ENCODE results near the gene NECAB2. TPM values are rescaled to one million over a fixed set of nuclear protein-coding genes. Genes with fewer than 3 reads are reported as not detected.

The NECAB2 gene
- total and polyA plus RNA-seq, 7 donors, result 0.34 to 3.1 (median 1.8) TPM; not detected in 4

GRCh38 chr16:83958137-83958845 lies 9.8 kb upstream of the NECAB2 start:
- 87 to 88% methylated on average over 21 of the region's 21 CpGs for WGBS, 2 donors

GRCh38 chr16:83958846-83959565 lies 9.0 kb upstream of the NECAB2 start:
- intact Hi-C loops (cut with DNase I), result loop anchor here (5.0 to 10.0 kb wide), 2 partner anchors 228 to 526 kb away; partner anchors contain the start of gene TAF1C
- no peaks in the 10 kb centered on the region for H3K27me3 ChIP-seq
- H3K4me3 ChIP-seq, result no peak overlapping the region
- peaks cover 0 to 21% (median 12%) of the 10 kb centered on the region in 4 donors for H3K4me1 ChIP-seq
- H3K9me3 ChIP-seq, result no peaks in the 10 kb centered on the region
- TF ChIP-seq, protein P1, sequence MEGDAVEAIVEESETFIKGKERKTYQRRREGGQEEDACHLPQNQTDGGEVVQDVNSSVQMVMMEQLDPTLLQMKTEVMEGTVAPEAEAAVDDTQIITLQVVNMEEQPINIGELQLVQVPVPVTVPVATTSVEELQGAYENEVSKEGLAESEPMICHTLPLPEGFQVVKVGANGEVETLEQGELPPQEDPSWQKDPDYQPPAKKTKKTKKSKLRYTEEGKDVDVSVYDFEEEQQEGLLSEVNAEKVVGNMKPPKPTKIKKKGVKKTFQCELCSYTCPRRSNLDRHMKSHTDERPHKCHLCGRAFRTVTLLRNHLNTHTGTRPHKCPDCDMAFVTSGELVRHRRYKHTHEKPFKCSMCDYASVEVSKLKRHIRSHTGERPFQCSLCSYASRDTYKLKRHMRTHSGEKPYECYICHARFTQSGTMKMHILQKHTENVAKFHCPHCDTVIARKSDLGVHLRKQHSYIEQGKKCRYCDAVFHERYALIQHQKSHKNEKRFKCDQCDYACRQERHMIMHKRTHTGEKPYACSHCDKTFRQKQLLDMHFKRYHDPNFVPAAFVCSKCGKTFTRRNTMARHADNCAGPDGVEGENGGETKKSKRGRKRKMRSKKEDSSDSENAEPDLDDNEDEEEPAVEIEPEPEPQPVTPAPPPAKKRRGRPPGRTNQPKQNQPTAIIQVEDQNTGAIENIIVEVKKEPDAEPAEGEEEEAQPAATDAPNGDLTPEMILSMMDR (IDR thresholded peaks at IDR 0.05), result no peak
- TF ChIP-seq POLR2AphosphoS5 (IDR thresholded peaks at IDR 0.05) (no peak), EP300 (IDR thresholded peaks at IDR 0.05) (no peak), POLR2A (IDR thresholded peaks at IDR 0.05) (no peak)
- H3K36me3 ChIP-seq, result peaks cover 0 to 59% (median 13%) of the 10 kb centered on the region in 4 donors
- no peak for DNase-seq
- H3K27ac ChIP-seq, result no peak overlapping the region
- WGBS, 2 donors, result 85% methylated on average over 21 of the region's 21 CpGs

More at GRCh38 chr16:83958137-83958845, 9.8 kb upstream of the NECAB2 start:
- DNase-seq, result no peak
- H3K9me3 ChIP-seq, result no peaks in the 10 kb centered on the region
- H3K27ac ChIP-seq, result no peak overlapping the region
- TF ChIP-seq, protein P1 (IDR thresholded peaks at IDR 0.05), result no peak
- TF ChIP-seq POLR2A (IDR thresholded peaks at IDR 0.05), result no peak
- TF ChIP-seq POLR2AphosphoS5 (IDR thresholded peaks at IDR 0.05), result no peak
- no peak for TF ChIP-seq EP300 (IDR thresholded peaks at IDR 0.05)
- intact Hi-C loops (cut with DNase I), result loop anchor here (5.0 to 10.0 kb wide), 2 partner anchors 229 to 527 kb away; partner anchors contain the start of gene TAF1C
- H3K4me1 ChIP-seq, result peaks cover 0 to 28% (median 19%) of the 10 kb centered on the region in 4 donors
- H3K4me3 ChIP-seq, result no peak overlapping the region
- no peaks in the 10 kb centered on the region for H3K27me3 ChIP-seq
- H3K36me3 ChIP-seq, result peaks cover 0 to 53% (median 13%) of the 10 kb centered on the region in 4 donors

DNA sequence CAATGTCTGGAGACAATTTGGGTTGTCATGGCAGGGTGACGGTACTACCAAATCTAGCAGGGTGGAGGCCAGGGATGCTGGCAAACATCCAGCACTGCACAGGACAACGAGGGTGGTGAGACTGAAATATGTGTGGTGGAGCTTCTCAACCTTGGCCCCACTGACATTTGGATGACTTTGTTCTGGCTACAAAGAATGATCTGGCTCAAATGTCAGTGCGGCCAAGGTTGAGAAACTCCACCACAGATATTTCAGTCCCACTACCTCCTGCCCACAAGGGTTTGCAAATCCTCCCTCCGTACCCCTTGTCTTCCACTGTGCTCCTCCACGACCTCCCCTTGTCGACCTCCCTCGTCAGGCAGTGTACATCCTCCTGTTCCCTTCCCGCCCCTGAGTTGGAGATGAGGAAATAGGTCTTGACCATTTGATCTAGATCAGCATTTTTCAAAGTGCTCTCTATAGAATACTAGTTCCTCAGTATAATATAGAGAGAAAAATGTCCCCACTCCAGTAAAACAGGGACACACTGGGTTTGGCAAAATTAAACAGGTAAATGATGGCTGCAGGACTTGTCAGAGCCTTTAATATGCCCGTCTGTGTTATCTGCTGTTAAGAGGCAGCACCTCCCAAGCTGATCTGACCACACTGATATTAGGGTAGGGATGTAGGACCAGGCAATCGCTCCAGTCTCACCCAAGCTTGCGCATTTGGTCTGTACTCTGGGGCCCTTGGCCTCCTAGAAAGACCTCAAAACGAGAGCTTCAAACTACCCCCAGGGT lies 8.2 kb upstream of the NECAB2 start:
- intact Hi-C loops (cut with DNase I), result loop anchor here (5.0 to 10.0 kb wide), 2 partner anchors 227 to 525 kb away; partner anchors contain the start of gene TAF1C
- Histone ChIP-seq H3K4me3 (no peak overlapping the region), H3K27ac (no peak overlapping the region), H3K9me3 (no peaks in the 10 kb centered on the region), H3K36me3 (peaks cover 0 to 65% (median 13%) of the 10 kb centered on the region in 4 donors), H3K27me3 (no peaks in the 10 kb centered on the region), H3K4me1 (peaks cover 0 to 12% (median 4%) of the 10 kb centered on the region in 4 donors)
- no peak for TF ChIP-seq EP300 (IDR thresholded peaks at IDR 0.05)
- no peak for TF ChIP-seq POLR2AphosphoS5 (IDR thresholded peaks at IDR 0.05)
- no peak for TF ChIP-seq POLR2A (IDR thresholded peaks at IDR 0.05)
- TF ChIP-seq, protein P1 (IDR thresholded peaks at IDR 0.05), result no peak
- WGBS, 2 donors, result 86 to 87% methylated on average over 12 of the region's 12 CpGs
- DNase-seq, result no peak

- Histone ChIP-seq H3K27ac (no peak overlapping the region), H3K4me1 (peaks cover 0 to 4% (median 0%) of the 10 kb centered on the region in 4 donors), H3K9me3 (no peaks in the 10 kb centered on the region), H3K27me3 (no peaks in the 10 kb centered on the region), H3K4me3 (no peak overlapping the region), H3K36me3 (peaks cover 0 to 73% (median 13%) of the 10 kb centered on the region in 4 donors)
- intact Hi-C loops (cut with DNase I), result no loop called here
- TF ChIP-seq POLR2A (IDR thresholded peaks at IDR 0.05), result no peak
- no peak for TF ChIP-seq EP300 (IDR thresholded peaks at IDR 0.05)
- TF ChIP-seq POLR2AphosphoS5 (IDR thresholded peaks at IDR 0.05), result no peak
- TF ChIP-seq, protein P1 (IDR thresholded peaks at IDR 0.05), result no peak
- DNase-seq, result no peak
- 90 to 93% methylated on average over 29 of the region's 29 CpGs for WGBS, 2 donors
Measured at GRCh38 chr16:83960521-83961249, 7.4 kb upstream of the NECAB2 start.
